Glutamatergic neuron (in vitro differentiated cells): ENCODE data around the gene UBR3. TPM values are rescaled to one million over a fixed set of nuclear protein-coding genes. Genes with fewer than 3 reads are reported as not detected.

Source experiments
- DNase-seq: peaks from one replicate; pipeline ENCODE4 v3.0.0; 2022
- H3K27ac Mint-ChIP-seq: one replicate; pipeline ENCODE4 v1.8.0; 2020; ENCODE audit warnings: mild to moderate bottlenecking, mixed read lengths, inconsistent platforms; ENCODE audit not compliant: unreplicated experiment
- H3K27me3 Mint-ChIP-seq: one replicate; pipeline ENCODE4 v1.8.0; 2020; ENCODE audit warnings: mild to moderate bottlenecking, moderate library complexity, mixed read lengths, inconsistent platforms; ENCODE audit not compliant: unreplicated experiment
- H3K36me3 Mint-ChIP-seq: one replicate; pipeline ENCODE4 v1.8.0; 2020; ENCODE audit warnings: mild to moderate bottlenecking, mixed read lengths, inconsistent platforms; ENCODE audit not compliant: unreplicated experiment
- H3K4me1 Mint-ChIP-seq: one replicate; pipeline ENCODE4 v1.8.0; 2020; ENCODE audit warnings: mild to moderate bottlenecking, low read depth, mixed read lengths, inconsistent platforms; ENCODE audit not compliant: unreplicated experiment
- H3K4me3 Mint-ChIP-seq: one replicate; pipeline ENCODE4 v1.8.0; 2020; ENCODE audit warnings: mild to moderate bottlenecking, mixed read lengths, inconsistent platforms; ENCODE audit not compliant: unreplicated experiment
- H3K9me3 Mint-ChIP-seq: one replicate; pipeline ENCODE4 v1.8.0; 2020; ENCODE audit warnings: mild to moderate bottlenecking, moderate library complexity, mixed read lengths, inconsistent platforms; ENCODE audit not compliant: unreplicated experiment
- long read RNA-seq: library from polyadenylated mRNA; unstranded; transcript quantifications from one replicate; pipeline ENCODE4 v2.0.0, GENCODE V29; 2020; ENCODE audit not compliant: unreplicated experiment
- total RNA-seq: library from RNA; stranded (reverse); fragmentation: NEBNext Ultra II Directional; extraction: Animal tissue kit (Norgen Biotek cat#: 25700); gene quantifications from one replicate; pipeline ENCODE4 v1.2.1, GENCODE V29; 2021; ENCODE audit not compliant: unreplicated experiment
- TF ChIP-seq, protein P1 (sequence below): fragments of 200-600 bp; sonication (generic); IDR thresholded peaks from one replicate; pipeline ENCODE4 v1.5.0; 2021; ENCODE audit not compliant: partially characterized antibody, unreplicated experiment

Gene UBR3, protein sequence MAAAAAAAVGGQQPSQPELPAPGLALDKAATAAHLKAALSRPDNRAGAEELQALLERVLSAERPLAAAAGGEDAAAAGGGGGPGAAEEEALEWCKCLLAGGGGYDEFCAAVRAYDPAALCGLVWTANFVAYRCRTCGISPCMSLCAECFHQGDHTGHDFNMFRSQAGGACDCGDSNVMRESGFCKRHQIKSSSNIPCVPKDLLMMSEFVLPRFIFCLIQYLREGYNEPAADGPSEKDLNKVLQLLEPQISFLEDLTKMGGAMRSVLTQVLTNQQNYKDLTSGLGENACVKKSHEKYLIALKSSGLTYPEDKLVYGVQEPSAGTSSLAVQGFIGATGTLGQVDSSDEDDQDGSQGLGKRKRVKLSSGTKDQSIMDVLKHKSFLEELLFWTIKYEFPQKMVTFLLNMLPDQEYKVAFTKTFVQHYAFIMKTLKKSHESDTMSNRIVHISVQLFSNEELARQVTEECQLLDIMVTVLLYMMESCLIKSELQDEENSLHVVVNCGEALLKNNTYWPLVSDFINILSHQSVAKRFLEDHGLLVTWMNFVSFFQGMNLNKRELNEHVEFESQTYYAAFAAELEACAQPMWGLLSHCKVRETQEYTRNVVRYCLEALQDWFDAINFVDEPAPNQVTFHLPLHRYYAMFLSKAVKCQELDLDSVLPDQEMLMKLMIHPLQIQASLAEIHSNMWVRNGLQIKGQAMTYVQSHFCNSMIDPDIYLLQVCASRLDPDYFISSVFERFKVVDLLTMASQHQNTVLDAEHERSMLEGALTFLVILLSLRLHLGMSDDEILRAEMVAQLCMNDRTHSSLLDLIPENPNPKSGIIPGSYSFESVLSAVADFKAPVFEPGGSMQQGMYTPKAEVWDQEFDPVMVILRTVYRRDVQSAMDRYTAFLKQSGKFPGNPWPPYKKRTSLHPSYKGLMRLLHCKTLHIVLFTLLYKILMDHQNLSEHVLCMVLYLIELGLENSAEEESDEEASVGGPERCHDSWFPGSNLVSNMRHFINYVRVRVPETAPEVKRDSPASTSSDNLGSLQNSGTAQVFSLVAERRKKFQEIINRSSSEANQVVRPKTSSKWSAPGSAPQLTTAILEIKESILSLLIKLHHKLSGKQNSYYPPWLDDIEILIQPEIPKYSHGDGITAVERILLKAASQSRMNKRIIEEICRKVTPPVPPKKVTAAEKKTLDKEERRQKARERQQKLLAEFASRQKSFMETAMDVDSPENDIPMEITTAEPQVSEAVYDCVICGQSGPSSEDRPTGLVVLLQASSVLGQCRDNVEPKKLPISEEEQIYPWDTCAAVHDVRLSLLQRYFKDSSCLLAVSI (N-terminal part only)
- 59.8 TPM for total RNA-seq
- long read RNA-seq, partial matches to known transcripts: 0 of 1 reads
- long read RNA-seq, other reads (novel, unspliced or antisense): 1 of 1 reads

DNA sequence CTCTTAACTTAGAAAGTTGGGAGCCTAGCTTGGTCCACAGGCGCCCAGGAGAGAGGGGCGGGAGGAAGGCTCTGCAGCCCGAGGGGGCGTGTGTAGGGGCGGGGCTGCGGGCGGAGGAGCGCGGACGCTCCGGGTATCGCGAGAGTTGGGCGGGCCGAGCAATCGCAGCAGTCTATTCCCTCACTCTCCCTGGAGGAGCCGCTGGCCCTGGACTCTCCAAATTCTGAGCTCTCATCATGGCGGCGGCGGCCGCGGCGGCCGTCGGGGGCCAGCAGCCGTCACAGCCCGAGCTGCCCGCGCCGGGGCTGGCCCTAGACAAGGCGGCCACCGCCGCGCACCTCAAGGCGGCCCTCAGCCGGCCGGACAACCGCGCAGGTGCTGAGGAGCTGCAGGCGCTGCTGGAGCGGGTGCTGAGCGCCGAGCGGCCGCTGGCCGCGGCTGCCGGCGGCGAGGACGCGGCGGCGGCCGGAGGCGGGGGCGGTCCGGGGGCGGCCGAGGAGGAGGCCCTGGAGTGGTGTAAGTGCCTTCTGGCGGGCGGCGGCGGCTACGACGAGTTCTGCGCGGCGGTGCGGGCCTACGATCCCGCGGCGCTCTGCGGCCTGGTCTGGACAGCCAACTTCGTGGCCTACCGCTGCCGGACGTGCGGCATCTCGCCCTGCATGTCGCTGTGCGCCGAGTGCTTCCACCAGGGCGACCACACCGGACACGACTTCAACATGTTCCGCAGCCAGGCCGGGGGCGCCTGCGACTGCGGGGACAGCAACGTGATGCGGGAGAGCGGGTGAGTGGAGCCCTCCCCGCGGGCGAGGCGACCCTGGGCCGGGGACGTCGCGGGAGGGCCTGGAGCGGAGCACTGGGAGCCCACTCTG is at the start of gene UBR3:
UBR3 (plus strand) TSS at position 183 of the 869 bp plus-strand sequence; CDS start at position 237, 54 bp downstream.
- H3K9me3 Mint-ChIP-seq: peaks cover 11% of the 10 kb centered on the region
- TF ChIP-seq, protein P1, sequence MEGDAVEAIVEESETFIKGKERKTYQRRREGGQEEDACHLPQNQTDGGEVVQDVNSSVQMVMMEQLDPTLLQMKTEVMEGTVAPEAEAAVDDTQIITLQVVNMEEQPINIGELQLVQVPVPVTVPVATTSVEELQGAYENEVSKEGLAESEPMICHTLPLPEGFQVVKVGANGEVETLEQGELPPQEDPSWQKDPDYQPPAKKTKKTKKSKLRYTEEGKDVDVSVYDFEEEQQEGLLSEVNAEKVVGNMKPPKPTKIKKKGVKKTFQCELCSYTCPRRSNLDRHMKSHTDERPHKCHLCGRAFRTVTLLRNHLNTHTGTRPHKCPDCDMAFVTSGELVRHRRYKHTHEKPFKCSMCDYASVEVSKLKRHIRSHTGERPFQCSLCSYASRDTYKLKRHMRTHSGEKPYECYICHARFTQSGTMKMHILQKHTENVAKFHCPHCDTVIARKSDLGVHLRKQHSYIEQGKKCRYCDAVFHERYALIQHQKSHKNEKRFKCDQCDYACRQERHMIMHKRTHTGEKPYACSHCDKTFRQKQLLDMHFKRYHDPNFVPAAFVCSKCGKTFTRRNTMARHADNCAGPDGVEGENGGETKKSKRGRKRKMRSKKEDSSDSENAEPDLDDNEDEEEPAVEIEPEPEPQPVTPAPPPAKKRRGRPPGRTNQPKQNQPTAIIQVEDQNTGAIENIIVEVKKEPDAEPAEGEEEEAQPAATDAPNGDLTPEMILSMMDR: no peak
- peak within 1 kb of the TSS; percentile 99 for H3K4me3 Mint-ChIP-seq
- peak; percentile 96 for DNase-seq
- H3K36me3 Mint-ChIP-seq: no peaks in the 10 kb centered on the region
- H3K4me1 Mint-ChIP-seq: peaks cover 13% of the 10 kb centered on the region
- H3K27ac Mint-ChIP-seq: peak within 1 kb of the TSS; percentile 96
- peaks cover 9% of the 10 kb centered on the region for H3K27me3 Mint-ChIP-seq

DNA sequence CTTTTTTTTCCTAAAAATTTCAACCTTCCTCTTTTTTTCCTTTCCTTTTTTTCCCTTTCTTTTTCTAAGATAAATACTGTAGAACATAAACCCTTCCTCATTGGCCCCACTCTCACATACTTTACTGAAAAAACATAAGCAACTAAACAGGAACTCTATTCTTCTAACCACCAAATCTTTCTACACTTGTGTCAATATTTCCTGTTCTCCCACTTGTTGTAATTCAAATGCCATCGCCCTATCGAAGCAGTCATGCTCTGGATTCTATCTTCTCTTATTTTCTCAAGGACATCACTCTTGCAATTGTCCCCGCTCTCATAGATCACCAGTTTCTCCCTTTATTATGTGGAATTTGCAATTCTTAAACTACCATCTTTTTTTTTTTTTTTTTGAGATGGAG is 48.8 kb upstream of the UBR3 start:
- H3K27me3 Mint-ChIP-seq: peaks cover 2% of the 10 kb centered on the region
- H3K4me3 Mint-ChIP-seq: no peak overlapping the region
- no peak for DNase-seq
- no peaks in the 10 kb centered on the region for H3K36me3 Mint-ChIP-seq
- no peaks in the 10 kb centered on the region for H3K9me3 Mint-ChIP-seq
- no peaks in the 10 kb centered on the region for H3K4me1 Mint-ChIP-seq
- TF ChIP-seq, protein P1: no peak
- no peak overlapping the region for H3K27ac Mint-ChIP-seq

DNA sequence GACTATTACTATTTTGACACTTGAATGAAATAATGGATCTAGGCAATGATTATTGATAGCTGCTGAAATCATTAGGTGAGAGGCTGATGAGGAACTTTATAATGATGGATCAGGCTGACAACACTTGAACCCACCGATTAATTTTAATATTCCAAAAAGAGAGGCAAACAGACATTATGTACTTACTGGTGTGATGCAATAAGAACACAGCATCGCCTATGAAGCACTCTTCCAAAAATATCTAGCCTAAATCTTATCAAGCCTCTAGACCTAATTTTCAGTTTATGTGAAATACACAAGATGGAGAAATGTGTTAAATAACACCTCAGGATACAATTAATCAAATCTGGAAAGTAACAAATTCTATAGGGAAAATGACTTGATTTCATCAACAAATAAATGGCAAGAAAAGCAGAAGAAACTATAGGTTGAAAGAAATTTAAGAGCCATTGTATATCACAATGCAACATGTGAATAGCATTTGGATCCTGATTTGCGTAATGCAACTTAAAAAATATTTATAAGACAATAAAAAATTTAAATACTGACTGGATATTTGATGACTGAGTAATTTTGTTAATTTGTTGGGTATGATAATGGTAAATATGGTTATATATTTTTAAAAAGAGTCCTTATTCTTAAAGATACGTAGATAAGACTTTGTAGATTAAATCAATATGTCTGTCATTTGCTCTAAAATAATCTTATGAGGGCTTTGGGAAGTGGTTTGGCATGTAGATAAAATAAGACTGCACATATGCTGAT is 45.8 kb upstream of the UBR3 start:
- Mint-ChIP-seq H3K36me3 (no peaks in the 10 kb centered on the region), H3K27me3 (peaks cover 2% of the 10 kb centered on the region), H3K9me3 (no peaks in the 10 kb centered on the region), H3K4me1 (no peaks in the 10 kb centered on the region), H3K4me3 (no peak overlapping the region), H3K27ac (no peak overlapping the region)
- TF ChIP-seq, protein P1: no peak
- DNase-seq: no peak

DNA sequence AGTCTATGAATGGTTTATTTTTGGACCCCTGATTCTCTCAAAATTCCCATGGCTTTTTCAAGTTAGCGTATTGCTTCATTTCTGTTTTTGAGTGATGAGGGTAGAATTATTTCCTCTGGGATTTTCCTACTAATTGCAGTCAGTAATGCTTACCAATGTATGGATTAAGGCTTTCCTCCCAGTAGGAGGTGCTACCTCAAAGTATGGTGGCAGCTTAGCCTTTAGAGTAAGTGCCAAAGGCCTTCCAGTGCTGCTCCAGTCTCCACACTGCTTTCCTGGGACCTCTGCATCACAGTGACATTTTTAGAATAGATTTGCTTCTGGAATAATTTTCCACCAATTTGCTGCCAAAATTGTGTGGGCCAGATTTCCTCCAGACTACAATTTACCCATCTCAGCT is 44.7 kb upstream of the UBR3 start:
- H3K27ac Mint-ChIP-seq: no peak overlapping the region
- H3K9me3 Mint-ChIP-seq: no peaks in the 10 kb centered on the region
- H3K36me3 Mint-ChIP-seq: no peaks in the 10 kb centered on the region
- DNase-seq: no peak
- H3K4me3 Mint-ChIP-seq: no peak overlapping the region
- peaks cover 2% of the 10 kb centered on the region for H3K27me3 Mint-ChIP-seq
- H3K4me1 Mint-ChIP-seq: no peaks in the 10 kb centered on the region
- TF ChIP-seq, protein P1: no peak
